HG02885 (cell line): ENCODE measurements around the gene SDC3.

Experiments
- ATAC-seq: cut with Tn5 transposase; IDR thresholded peaks from one replicate; pipeline ENCODE4 v1.9.1; 2021; ENCODE audit warnings: mild to moderate bottlenecking; ENCODE audit not compliant: unreplicated experiment, poor library complexity

Gene SDC3

GRCh38 chr1:30830537-30830936 lies 78.0 kb downstream of the SDC3 start:
- ATAC-seq = no peak

DNA sequence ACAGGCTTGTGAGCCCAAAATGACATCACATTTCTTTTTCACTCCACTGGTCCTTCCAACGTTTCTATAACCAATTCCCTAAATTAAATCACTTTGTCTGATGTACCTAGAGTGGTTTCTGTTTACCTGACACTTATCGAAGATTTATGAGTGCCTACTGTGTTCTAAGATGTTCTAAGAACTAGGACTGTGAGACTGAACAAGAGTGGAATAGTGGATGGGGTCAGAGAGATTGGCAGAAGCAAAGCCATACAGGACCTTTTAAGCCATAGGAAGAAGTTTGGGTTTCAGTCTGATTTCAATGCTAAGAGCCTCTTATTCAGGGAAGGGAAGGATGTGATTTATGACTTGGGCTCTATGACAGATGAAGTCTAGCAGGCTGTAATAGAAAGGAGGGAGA lies 78.7 kb downstream of the SDC3 start:
- no peak for ATAC-seq

- ATAC-seq = no peak
Observed at GRCh38 chr1:30824736-30825429, 83.7 kb downstream of the SDC3 start.

DNA sequence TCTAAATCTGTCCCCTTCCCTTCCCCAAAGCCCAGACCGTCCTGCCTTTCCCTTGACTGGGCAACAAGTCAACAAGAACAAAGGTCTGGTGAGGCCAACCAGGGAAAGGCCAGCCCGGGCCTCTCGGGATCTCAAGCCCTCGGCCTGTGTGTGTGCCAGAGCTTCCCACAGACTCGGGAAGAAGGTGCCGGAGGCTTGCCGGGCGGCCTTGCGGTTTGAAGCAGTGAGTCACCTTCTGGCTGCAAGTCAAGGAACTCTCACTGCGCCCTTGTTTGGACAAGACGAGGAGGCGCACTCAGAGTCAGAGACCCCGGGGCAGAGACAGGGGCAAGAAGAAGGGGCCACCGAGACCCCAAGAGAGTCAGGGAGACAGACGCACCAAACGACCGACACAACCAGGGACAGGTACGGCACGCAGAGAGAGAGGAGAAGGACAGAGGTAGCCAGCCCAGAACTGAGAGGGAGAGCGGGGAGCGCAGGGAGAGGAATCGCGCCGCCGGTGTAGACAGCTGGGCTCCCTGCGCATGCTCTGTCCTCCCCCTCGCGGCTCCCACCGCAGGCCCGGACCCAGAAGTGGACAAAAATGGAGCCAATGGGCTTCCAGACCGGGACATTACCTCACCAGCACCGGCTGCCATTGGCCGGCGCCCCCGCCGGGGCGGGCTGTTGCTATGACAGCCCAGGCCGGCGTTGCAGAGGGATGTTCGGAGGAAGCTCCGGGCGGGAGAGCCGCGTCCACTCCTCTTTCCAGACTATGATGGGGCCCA lies 84.4 kb downstream of the SDC3 start:
- ATAC-seq = peak; percentile 82

DNA sequence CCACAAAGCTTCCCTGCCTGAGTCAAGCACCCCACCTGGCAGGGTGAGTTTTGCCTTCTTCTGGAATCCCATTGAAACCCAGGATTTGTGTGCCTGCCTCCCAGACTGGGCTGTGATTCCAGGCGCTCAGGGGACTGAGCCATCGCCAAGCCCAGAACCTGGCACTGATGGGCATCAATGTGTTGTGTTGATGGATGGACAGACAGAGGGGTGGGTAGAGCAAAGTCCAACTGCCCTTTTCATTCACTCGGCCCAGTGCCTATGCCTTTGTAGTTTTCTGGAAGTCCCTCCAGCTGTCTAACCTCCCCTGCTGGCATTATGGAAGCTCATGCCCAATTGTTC lies 85.0 kb downstream of the SDC3 start:
- no peak for ATAC-seq

DNA sequence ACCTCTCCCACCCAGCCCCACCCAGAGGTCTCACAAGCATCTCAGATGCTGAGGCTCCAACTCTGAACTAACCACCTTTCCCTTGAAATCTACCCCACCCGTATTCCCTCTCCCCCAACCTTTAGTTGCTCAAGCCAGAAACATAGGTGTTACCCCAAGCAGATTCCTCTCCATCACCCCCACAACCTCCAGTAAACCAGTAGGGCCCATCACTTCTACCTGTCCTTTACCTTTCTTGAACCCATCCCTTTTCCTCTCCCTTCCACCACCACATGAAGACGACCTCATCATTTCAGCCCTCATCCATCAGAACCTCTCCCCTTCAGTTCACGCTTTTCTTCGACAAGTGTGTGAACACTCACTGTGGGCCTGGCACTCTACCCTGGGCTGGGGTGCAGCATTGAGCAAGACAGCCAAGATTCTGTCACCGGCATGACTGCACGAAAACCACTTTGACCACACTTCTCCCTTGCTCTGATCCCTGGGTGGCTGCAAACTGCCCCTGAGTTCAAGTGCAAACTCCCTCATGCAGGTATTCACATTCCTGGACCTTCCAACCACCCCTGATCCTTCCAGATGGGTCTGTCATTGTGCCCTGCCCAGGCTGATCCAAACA lies 85.5 kb downstream of the SDC3 start:
- ATAC-seq = no peak

GRCh38 chr1:30822006-30822405 lies 86.6 kb downstream of the SDC3 start:
- ATAC-seq = no peak

DNA sequence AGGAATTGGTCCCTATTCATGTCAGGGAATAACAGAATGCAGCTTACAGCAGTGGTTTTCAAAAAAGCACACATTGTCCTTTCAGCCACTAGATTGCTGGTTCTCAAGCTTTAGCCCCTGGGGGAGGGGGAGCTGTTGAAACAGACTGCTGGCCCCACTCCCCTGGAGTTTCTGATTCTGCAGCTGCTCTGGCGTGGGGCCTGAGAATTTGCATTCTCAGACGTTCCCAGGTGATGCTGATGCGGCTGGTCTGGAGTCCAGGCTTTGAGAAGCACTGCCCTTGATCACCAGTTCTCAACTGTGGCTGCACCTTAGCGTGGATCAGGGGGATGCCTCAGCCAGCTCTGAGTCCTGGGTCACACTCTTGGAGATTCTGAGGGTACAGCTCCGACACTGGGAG lies 88.3 kb downstream of the SDC3 start:
- no peak for ATAC-seq
